ENCODE data around the gene PNKP. TPM values are rescaled to one million over a fixed set of nuclear protein-coding genes. Genes with fewer than 3 reads are reported as not detected.

PNKP gene
- total RNA-seq, 1 donor = 77.6 TPM

GRCh38 chr19:49890349-49891311 lies 23.3 kb upstream of the PNKP start:
- DNase-seq (ENCODE audit: low read depth in 2 of 3, low spot score in 2 of 3) = peak; percentile 41 to 58 (median 51)

- DNase-seq (ENCODE audit: low read depth in 2 of 3, low spot score in 2 of 3) = peak; percentile 74 to 89 (median 83)
Measured at GRCh38 chr19:49889687-49890348, 22.4 kb upstream of the PNKP start.

- no peak for DNase-seq (ENCODE audit: low read depth in 2 of 3, low spot score in 2 of 3)
Measured at GRCh38 chr19:49889038-49889686, 21.8 kb upstream of the PNKP start.

- no peak for DNase-seq (ENCODE audit: low read depth in 2 of 3, low spot score in 2 of 3)
Measured at GRCh38 chr19:49888510-49888824, 21.1 kb upstream of the PNKP start.

- no peak for DNase-seq (ENCODE audit: low read depth in 2 of 3, low spot score in 2 of 3)
Measured at GRCh38 chr19:49887665-49888509, 20.5 kb upstream of the PNKP start.

- DNase-seq (ENCODE audit: low read depth in 2 of 3, low spot score in 2 of 3) = no peak
Measured at GRCh38 chr19:49887037-49887664, 19.8 kb upstream of the PNKP start.

GRCh38 chr19:49884760-49885159 lies 17.4 kb upstream of the PNKP start:
- DNase-seq (ENCODE audit: low read depth in 2 of 3, low spot score in 2 of 3) = no peak

- DNase-seq (ENCODE audit: low read depth in 2 of 3, low spot score in 2 of 3) = no peak
Measured at GRCh38 chr19:49884109-49884508, 16.7 kb upstream of the PNKP start.

- no peak for DNase-seq (ENCODE audit: low read depth in 2 of 3, low spot score in 2 of 3)
Measured at GRCh38 chr19:49883094-49883493, 15.7 kb upstream of the PNKP start.

GRCh38 chr19:49882643-49883042 lies 15.3 kb upstream of the PNKP start:
- DNase-seq (ENCODE audit: low read depth in 2 of 3, low spot score in 2 of 3) = no peak

GRCh38 chr19:49881672-49882394 lies 14.5 kb upstream of the PNKP start:
- DNase-seq (ENCODE audit: low read depth in 2 of 3, low spot score in 2 of 3) = no peak

GRCh38 chr19:49881186-49881585 lies 13.8 kb upstream of the PNKP start:
- DNase-seq (ENCODE audit: low read depth in 2 of 3, low spot score in 2 of 3) = no peak

- no peak for DNase-seq (ENCODE audit: low read depth in 2 of 3, low spot score in 2 of 3)
Measured at GRCh38 chr19:49880162-49880869, 12.9 kb upstream of the PNKP start.

- DNase-seq (ENCODE audit: low read depth in 2 of 3, low spot score in 2 of 3) = peak in 1 of 3 donors; percentile 41
Measured at GRCh38 chr19:49879243-49879963, 12.0 kb upstream of the PNKP start.

- DNase-seq (ENCODE audit: low read depth in 2 of 3, low spot score in 2 of 3) = no peak
Measured at GRCh38 chr19:49878744-49879070, 11.3 kb upstream of the PNKP start.

- DNase-seq (ENCODE audit: low read depth in 2 of 3, low spot score in 2 of 3) = peak; percentile 94 to 99 (median 98)
Measured at GRCh38 chr19:49877879-49878743, 10.7 kb upstream of the PNKP start.

Data from hematopoietic multipotent progenitor cell (in vitro differentiated cells).